ENCODE results near the gene PSMB7. TPM values are rescaled to one million over a fixed set of nuclear protein-coding genes. Genes with fewer than 3 reads are reported as not detected.

The PSMB7 gene
- total and polyA plus RNA-seq, 2 donors (not counting 1 experiment from before 2014, with no cell fraction given) = 206 to 290 TPM

- Histone ChIP-seq H3K27ac (ENCODE audit: insufficient read depth, low read length) (no peak overlapping the region), H3K36me3 (ENCODE audit: control insufficient read depth, insufficient read depth, low read length) (no peaks in the 10 kb centered on the region), H3K79me2 (ENCODE audit: control insufficient read depth, insufficient read depth, low read length) (no peaks in the 10 kb centered on the region), H3K9ac (ENCODE audit: insufficient read depth, low read length) (no peak overlapping the region), H3K9me3 (ENCODE audit: control insufficient read depth, insufficient read depth, low read depth, low read length) (no peaks in the 10 kb centered on the region), H3K4me1 (ENCODE audit: control insufficient read depth, extremely low read depth, insufficient read depth, low read length) (no peaks in the 10 kb centered on the region), H3K4me3 (replicated peaks in 1 of 4; ENCODE audit: control extremely low read depth in 1 of 4, insufficient read depth in 1 of 4, low read depth in 3 of 4, low read length in 4 of 4) (no peak overlapping the region), H3K27me3 (ENCODE audit: control insufficient read depth, insufficient read depth, low read length) (peaks cover 33% of the 10 kb centered on the region), H2AFZ (ENCODE audit: low read length) (no peak overlapping the region), H4K20me1 (ENCODE audit: control insufficient read depth, extremely low read depth, insufficient read depth, low read length) (no peaks in the 10 kb centered on the region), H3K4me2 (ENCODE audit: extremely low read depth, insufficient read depth, low read length) (no peak overlapping the region)
- TF ChIP-seq EZH2 (IDR thresholded peaks at IDR 0.05; ENCODE audit: low read length, missing control alignments) = no peak
- TF ChIP-seq, protein P1, sequence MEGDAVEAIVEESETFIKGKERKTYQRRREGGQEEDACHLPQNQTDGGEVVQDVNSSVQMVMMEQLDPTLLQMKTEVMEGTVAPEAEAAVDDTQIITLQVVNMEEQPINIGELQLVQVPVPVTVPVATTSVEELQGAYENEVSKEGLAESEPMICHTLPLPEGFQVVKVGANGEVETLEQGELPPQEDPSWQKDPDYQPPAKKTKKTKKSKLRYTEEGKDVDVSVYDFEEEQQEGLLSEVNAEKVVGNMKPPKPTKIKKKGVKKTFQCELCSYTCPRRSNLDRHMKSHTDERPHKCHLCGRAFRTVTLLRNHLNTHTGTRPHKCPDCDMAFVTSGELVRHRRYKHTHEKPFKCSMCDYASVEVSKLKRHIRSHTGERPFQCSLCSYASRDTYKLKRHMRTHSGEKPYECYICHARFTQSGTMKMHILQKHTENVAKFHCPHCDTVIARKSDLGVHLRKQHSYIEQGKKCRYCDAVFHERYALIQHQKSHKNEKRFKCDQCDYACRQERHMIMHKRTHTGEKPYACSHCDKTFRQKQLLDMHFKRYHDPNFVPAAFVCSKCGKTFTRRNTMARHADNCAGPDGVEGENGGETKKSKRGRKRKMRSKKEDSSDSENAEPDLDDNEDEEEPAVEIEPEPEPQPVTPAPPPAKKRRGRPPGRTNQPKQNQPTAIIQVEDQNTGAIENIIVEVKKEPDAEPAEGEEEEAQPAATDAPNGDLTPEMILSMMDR (conservative IDR thresholded peaks at IDR 0.05 in 1 of 2, IDR thresholded peaks at IDR 0.05 in 1 of 2; ENCODE audit: low read depth in 1 of 2, low read length in 2 of 2) = no peak
- no peak for DNase-seq (ENCODE audit: low read depth in 2 of 2)
These were observed 38.4 kb upstream of the PSMB7 start for GRCh38 chr9:124453586-124454191.

GRCh38 chr9:124452841-124453585 is 37.8 kb upstream of the PSMB7 start:
- no peak for DNase-seq (ENCODE audit: low read depth in 2 of 2)
- no peak overlapping the region for H2AFZ ChIP-seq (ENCODE audit: low read length)
- H3K4me1 ChIP-seq (ENCODE audit: control insufficient read depth, extremely low read depth, insufficient read depth, low read length) = no peaks in the 10 kb centered on the region
- H3K36me3 ChIP-seq (ENCODE audit: control insufficient read depth, insufficient read depth, low read length) = no peaks in the 10 kb centered on the region
- H3K9ac ChIP-seq (ENCODE audit: insufficient read depth, low read length) = no peak overlapping the region
- H4K20me1 ChIP-seq (ENCODE audit: control insufficient read depth, extremely low read depth, insufficient read depth, low read length) = no peaks in the 10 kb centered on the region
- H3K27me3 ChIP-seq (ENCODE audit: control insufficient read depth, insufficient read depth, low read length) = peaks cover 33% of the 10 kb centered on the region
- no peak overlapping the region for H3K27ac ChIP-seq (ENCODE audit: insufficient read depth, low read length)
- H3K4me2 ChIP-seq (ENCODE audit: extremely low read depth, insufficient read depth, low read length) = no peak overlapping the region
- H3K79me2 ChIP-seq (ENCODE audit: control insufficient read depth, insufficient read depth, low read length) = no peaks in the 10 kb centered on the region
- TF ChIP-seq, protein P1 (conservative IDR thresholded peaks at IDR 0.05 in 1 of 2, IDR thresholded peaks at IDR 0.05 in 1 of 2; ENCODE audit: low read depth in 1 of 2, low read length in 2 of 2) = no peak
- TF ChIP-seq EZH2 (IDR thresholded peaks at IDR 0.05; ENCODE audit: low read length, missing control alignments) = no peak
- no peak overlapping the region for H3K4me3 ChIP-seq (replicated peaks in 1 of 4; ENCODE audit: control extremely low read depth in 1 of 4, insufficient read depth in 1 of 4, low read depth in 3 of 4, low read length in 4 of 4)
- H3K9me3 ChIP-seq (ENCODE audit: control insufficient read depth, insufficient read depth, low read depth, low read length) = no peaks in the 10 kb centered on the region

GRCh38 chr9:124452326-124452725 is 37.1 kb upstream of the PSMB7 start:
- no peaks in the 10 kb centered on the region for H3K4me1 ChIP-seq (ENCODE audit: control insufficient read depth, extremely low read depth, insufficient read depth, low read length)
- H3K9ac ChIP-seq (ENCODE audit: insufficient read depth, low read length) = no peak overlapping the region
- TF ChIP-seq, protein P1 (conservative IDR thresholded peaks at IDR 0.05 in 1 of 2, IDR thresholded peaks at IDR 0.05 in 1 of 2; ENCODE audit: low read depth in 1 of 2, low read length in 2 of 2) = no peak
- TF ChIP-seq EZH2 (IDR thresholded peaks at IDR 0.05; ENCODE audit: low read length, missing control alignments) = no peak
- H2AFZ ChIP-seq (ENCODE audit: low read length) = no peak overlapping the region
- no peak overlapping the region for H3K4me2 ChIP-seq (ENCODE audit: extremely low read depth, insufficient read depth, low read length)
- no peak for DNase-seq (ENCODE audit: low read depth in 2 of 2)
- H4K20me1 ChIP-seq (ENCODE audit: control insufficient read depth, extremely low read depth, insufficient read depth, low read length) = no peaks in the 10 kb centered on the region
- no peaks in the 10 kb centered on the region for H3K9me3 ChIP-seq (ENCODE audit: control insufficient read depth, insufficient read depth, low read depth, low read length)
- H3K36me3 ChIP-seq (ENCODE audit: control insufficient read depth, insufficient read depth, low read length) = no peaks in the 10 kb centered on the region
- H3K79me2 ChIP-seq (ENCODE audit: control insufficient read depth, insufficient read depth, low read length) = no peaks in the 10 kb centered on the region
- H3K27ac ChIP-seq (ENCODE audit: insufficient read depth, low read length) = no peak overlapping the region
- H3K4me3 ChIP-seq (replicated peaks in 1 of 4; ENCODE audit: control extremely low read depth in 1 of 4, insufficient read depth in 1 of 4, low read depth in 3 of 4, low read length in 4 of 4) = no peak overlapping the region
- peaks cover 33% of the 10 kb centered on the region for H3K27me3 ChIP-seq (ENCODE audit: control insufficient read depth, insufficient read depth, low read length)
